ENCODE results near the gene PARD3B.

Gene PARD3B

GRCh38 chr2:205403244-205403825 is 858.1 kb downstream of the PARD3B start:
- DNase-seq: no peak
- H3K9me3 Mint-ChIP-seq: peaks cover 0 to 2% of the 10 kb centered on the region in 2 donors
- no peak for ATAC-seq (replicated peaks)
- H3K4me3 Mint-ChIP-seq: no peak overlapping the region
- H3K36me3 Mint-ChIP-seq: no peaks in the 10 kb centered on the region
- no peaks in the 10 kb centered on the region for H3K4me1 Mint-ChIP-seq
- H3K27me3 Mint-ChIP-seq: no peaks in the 10 kb centered on the region
- H3K27ac Mint-ChIP-seq: no peak overlapping the region

GRCh38 chr2:205405194-205405593 is 859.9 kb downstream of the PARD3B start:
- no peaks in the 10 kb centered on the region for H3K36me3 Mint-ChIP-seq

GRCh38 chr2:205405752-205406151 is 860.5 kb downstream of the PARD3B start:
- H3K27ac Mint-ChIP-seq: no peak overlapping the region
- no peak for ATAC-seq (replicated peaks)

More at GRCh38 chr2:205405194-205405593, 859.9 kb downstream of the PARD3B start:
- Mint-ChIP-seq H3K4me3 (no peak overlapping the region), H3K9me3 (peaks cover 0 to 2% of the 10 kb centered on the region in 2 donors), H3K27ac (no peak overlapping the region), H3K4me1 (no peaks in the 10 kb centered on the region), H3K27me3 (no peaks in the 10 kb centered on the region)
- no peak for DNase-seq
- no peak for ATAC-seq (replicated peaks)

GRCh38 chr2:205407984-205408383 is 862.7 kb downstream of the PARD3B start:
- no peak overlapping the region for H3K4me3 Mint-ChIP-seq
- no peak overlapping the region for H3K27ac Mint-ChIP-seq
- ATAC-seq (replicated peaks) (no peak), DNase-seq (no peak)
- no peaks in the 10 kb centered on the region for H3K36me3 Mint-ChIP-seq
- H3K9me3 Mint-ChIP-seq: no peaks in the 10 kb centered on the region
- H3K4me1 Mint-ChIP-seq: no peaks in the 10 kb centered on the region
- H3K27me3 Mint-ChIP-seq: peaks cover 0 to 6% of the 10 kb centered on the region in 2 donors

More at GRCh38 chr2:205405752-205406151, 860.5 kb downstream of the PARD3B start:
- no peaks in the 10 kb centered on the region for H3K36me3 Mint-ChIP-seq
- peaks cover 0 to 2% of the 10 kb centered on the region in 2 donors for H3K9me3 Mint-ChIP-seq
- no peak for DNase-seq
- no peaks in the 10 kb centered on the region for H3K27me3 Mint-ChIP-seq
- no peak overlapping the region for H3K4me3 Mint-ChIP-seq
- H3K4me1 Mint-ChIP-seq: no peaks in the 10 kb centered on the region

- H3K9me3 Mint-ChIP-seq: no peaks in the 10 kb centered on the region
- no peaks in the 10 kb centered on the region for H3K4me1 Mint-ChIP-seq
- no peaks in the 10 kb centered on the region for H3K36me3 Mint-ChIP-seq
- ATAC-seq (replicated peaks): no peak
- peaks cover 0 to 6% of the 10 kb centered on the region in 2 donors for H3K27me3 Mint-ChIP-seq
- DNase-seq: no peak
- H3K27ac Mint-ChIP-seq: no peak overlapping the region
- no peak overlapping the region for H3K4me3 Mint-ChIP-seq
Measured at GRCh38 chr2:205408696-205409095, 863.4 kb downstream of the PARD3B start.

- Mint-ChIP-seq H3K4me1 (no peaks in the 10 kb centered on the region), H3K27ac (no peak overlapping the region)
- no peak for DNase-seq
Measured at GRCh38 chr2:205409411-205409810, 864.1 kb downstream of the PARD3B start.

GRCh38 chr2:205411558-205411957 is 866.3 kb downstream of the PARD3B start:
- DNase-seq: no peak
- H3K9me3 Mint-ChIP-seq: no peaks in the 10 kb centered on the region
- H3K27me3 Mint-ChIP-seq: peaks cover 0 to 6% of the 10 kb centered on the region in 2 donors
- no peaks in the 10 kb centered on the region for H3K36me3 Mint-ChIP-seq
- no peak for ATAC-seq (replicated peaks)
- no peaks in the 10 kb centered on the region for H3K4me1 Mint-ChIP-seq
- no peak overlapping the region for H3K4me3 Mint-ChIP-seq
- H3K27ac Mint-ChIP-seq: no peak overlapping the region

More at GRCh38 chr2:205409411-205409810, 864.1 kb downstream of the PARD3B start:
- H3K4me3 Mint-ChIP-seq: no peak overlapping the region
- no peak for ATAC-seq (replicated peaks)
- peaks cover 0 to 6% of the 10 kb centered on the region in 2 donors for H3K27me3 Mint-ChIP-seq
- no peaks in the 10 kb centered on the region for H3K36me3 Mint-ChIP-seq
- no peaks in the 10 kb centered on the region for H3K9me3 Mint-ChIP-seq

GRCh38 chr2:205424326-205424725 is 879.1 kb downstream of the PARD3B start:
- H3K4me1 Mint-ChIP-seq: no peaks in the 10 kb centered on the region

GRCh38 chr2:205425102-205425501 is 879.8 kb downstream of the PARD3B start:
- H3K36me3 Mint-ChIP-seq: no peaks in the 10 kb centered on the region
- H3K9me3 Mint-ChIP-seq: peaks cover 0 to 2% of the 10 kb centered on the region in 2 donors
- H3K4me3 Mint-ChIP-seq: no peak overlapping the region
- DNase-seq (no peak), ATAC-seq (replicated peaks) (no peak)
- H3K27me3 Mint-ChIP-seq: no peaks in the 10 kb centered on the region
- no peaks in the 10 kb centered on the region for H3K4me1 Mint-ChIP-seq
- H3K27ac Mint-ChIP-seq: no peak overlapping the region

More at GRCh38 chr2:205424326-205424725, 879.1 kb downstream of the PARD3B start:
- H3K36me3 Mint-ChIP-seq: no peaks in the 10 kb centered on the region
- DNase-seq (no peak), ATAC-seq (replicated peaks) (no peak)
- no peaks in the 10 kb centered on the region for H3K27me3 Mint-ChIP-seq
- H3K27ac Mint-ChIP-seq: no peak overlapping the region
- H3K4me3 Mint-ChIP-seq: no peak overlapping the region
- H3K9me3 Mint-ChIP-seq: peaks cover 0 to 4% of the 10 kb centered on the region in 2 donors

- DNase-seq: no peak
- no peak for ATAC-seq (replicated peaks)
- Mint-ChIP-seq H3K27ac (no peak overlapping the region), H3K4me3 (no peak overlapping the region), H3K9me3 (no peaks in the 10 kb centered on the region), H3K36me3 (no peaks in the 10 kb centered on the region), H3K4me1 (no peaks in the 10 kb centered on the region), H3K27me3 (no peaks in the 10 kb centered on the region)
Measured at GRCh38 chr2:205427112-205427511, 881.8 kb downstream of the PARD3B start.

GRCh38 chr2:205428811-205429210 is 883.5 kb downstream of the PARD3B start:
- Mint-ChIP-seq H3K4me1 (no peaks in the 10 kb centered on the region), H3K9me3 (no peaks in the 10 kb centered on the region), H3K27ac (no peak overlapping the region), H3K4me3 (no peak overlapping the region), H3K36me3 (no peaks in the 10 kb centered on the region), H3K27me3 (no peaks in the 10 kb centered on the region)
- ATAC-seq (replicated peaks): no peak
- DNase-seq: no peak

- DNase-seq: no peak
- H3K27me3 Mint-ChIP-seq: no peaks in the 10 kb centered on the region
- peaks cover 0 to 1% of the 10 kb centered on the region in 2 donors for H3K9me3 Mint-ChIP-seq
- H3K27ac Mint-ChIP-seq: no peak overlapping the region
- no peak overlapping the region for H3K4me3 Mint-ChIP-seq
- no peaks in the 10 kb centered on the region for H3K4me1 Mint-ChIP-seq
- H3K36me3 Mint-ChIP-seq: no peaks in the 10 kb centered on the region
- no peak for ATAC-seq (replicated peaks)
Measured at GRCh38 chr2:205435970-205436369, 890.7 kb downstream of the PARD3B start.

- H3K4me3 Mint-ChIP-seq: no peak overlapping the region
- peaks cover 0 to 3% of the 10 kb centered on the region in 2 donors for H3K27me3 Mint-ChIP-seq
- peaks cover 0 to 1% of the 10 kb centered on the region in 2 donors for H3K9me3 Mint-ChIP-seq
- H3K36me3 Mint-ChIP-seq: no peaks in the 10 kb centered on the region
- H3K4me1 Mint-ChIP-seq: no peaks in the 10 kb centered on the region
- no peak for ATAC-seq (replicated peaks)
- DNase-seq: no peak
- no peak overlapping the region for H3K27ac Mint-ChIP-seq
Measured at GRCh38 chr2:205438241-205438640, 893.0 kb downstream of the PARD3B start.

GRCh38 chr2:205439621-205440020 is 894.3 kb downstream of the PARD3B start:
- peaks cover 0 to 8% of the 10 kb centered on the region in 2 donors for H3K27me3 Mint-ChIP-seq
- DNase-seq: no peak

GRCh38 chr2:205441524-205441923 is 896.2 kb downstream of the PARD3B start:
- no peak overlapping the region for H3K27ac Mint-ChIP-seq
- H3K4me3 Mint-ChIP-seq: no peak overlapping the region
- peaks cover 0 to 8% of the 10 kb centered on the region in 2 donors for H3K27me3 Mint-ChIP-seq
- H3K4me1 Mint-ChIP-seq: no peaks in the 10 kb centered on the region
- no peak for ATAC-seq (replicated peaks)
- no peaks in the 10 kb centered on the region for H3K36me3 Mint-ChIP-seq
- no peak for DNase-seq
- peaks cover 0 to 3% of the 10 kb centered on the region in 2 donors for H3K9me3 Mint-ChIP-seq

More at GRCh38 chr2:205439621-205440020, 894.3 kb downstream of the PARD3B start:
- H3K4me3 Mint-ChIP-seq: no peak overlapping the region
- H3K27ac Mint-ChIP-seq: no peak overlapping the region
- no peaks in the 10 kb centered on the region for H3K36me3 Mint-ChIP-seq
- H3K4me1 Mint-ChIP-seq: no peaks in the 10 kb centered on the region
- ATAC-seq (replicated peaks): no peak
- H3K9me3 Mint-ChIP-seq: peaks cover 0 to 3% of the 10 kb centered on the region in 2 donors

Data from stimulated activated naive B cell treated with anti-CD40 and anti-IgM and Interleukin-4, amounts not matched to agents 10 μg/mL and 1 μg/mL and 100 μg/mL, for 72 hours (primary cell).